Upper lobe of left lung (tissue), 6 donors: ENCODE data around the gene CMYA5. TPM values are rescaled to one million over a fixed set of nuclear protein-coding genes. Genes with fewer than 3 reads are reported as not detected.

Experiments
- ATAC-seq, 2 donors: fragments of 200-7000 bp; cut with Tn5 transposase; one replicate each; pipeline ENCODE4 v1.9.1; 2022; ENCODE audit warnings: mild to moderate bottlenecking in 2 of 2, moderate library complexity in 2 of 2; ENCODE audit not compliant: low FRiP score in 2 of 2
- DNase-seq, 2 donors: peaks; one replicate each; pipeline ENCODE4 v3.0.0-alpha.2; 2019 to 2020
- H3K27ac ChIP-seq, 4 donors: fragments of 200-600 bp; sonication (generic); one replicate each; pipeline ENCODE4 v1.5.1; 2016 to 2019
- H3K27me3 ChIP-seq, 4 donors: fragments of 200-600 bp; sonication (generic); one replicate each; pipeline ENCODE4 v1.5.1; 2017 to 2019
- H3K36me3 ChIP-seq, 4 donors: fragments of 200-600 bp; sonication (generic); one replicate each; pipeline ENCODE4 v1.5.1; 2016 to 2019
- H3K4me1 ChIP-seq, 4 donors: fragments of 200-600 bp; sonication (generic); one replicate each; pipeline ENCODE4 v1.5.1; 2018 to 2019
- H3K4me3 ChIP-seq, 4 donors: fragments of 200-600 bp; sonication (generic); one replicate each; pipeline ENCODE4 v1.5.1; 2017 to 2019; ENCODE audit warnings: mild to moderate bottlenecking in 2 of 4, moderate library complexity in 1 of 4
- H3K9me3 ChIP-seq, 4 donors: fragments of 200-600 bp; sonication (generic); one replicate each; pipeline ENCODE4 v1.5.1; 2018 to 2019
- EP300 ChIP-seq, 4 donors: sonication (generic); formaldehyde crosslinking; IDR thresholded peaks; one replicate each; pipeline ENCODE4 v1.5.1; 2017; ENCODE audit warnings: antibody characterized with exemption in 4 of 4, control low read depth in 2 of 4
- POLR2A ChIP-seq, 4 donors: fragments of 450-650 bp; IDR thresholded peaks; one replicate each; pipeline ENCODE4 v1.5.1; 2016 to 2017; ENCODE audit warnings: antibody characterized with exemption in 4 of 4, mild to moderate bottlenecking in 2 of 4
- POLR2AphosphoS5 ChIP-seq, 2 donors: sonication (generic); formaldehyde crosslinking; IDR thresholded peaks; one replicate each; pipeline ENCODE4 v1.5.1; 2017; ENCODE audit warnings: antibody characterized with exemption in 2 of 2
- WGBS, 2 donors: methylation state at CpG; one replicate each; pipeline ENCODE4 v1.1.5; 2017 to 2018; 5-methylcytosine and 5-hydroxymethylcytosine counted together
- total RNA-seq, 6 donors: library from RNA; depleted of rRNA in 4 of 6; stranded (reverse); fragments of >200 nt in 4 of 6; gene quantifications; one replicate each; pipeline versions ENCODE4 v1.1.0 to v1.2.1, GENCODE V29; 2016 to 2021
- TF ChIP-seq, protein P1 (sequence below), 6 experiments: fragments of 450-650 bp in 4 of 6; fragments of 200-600 bp in 2 of 6; sonication (generic) in 2 of 6; IDR thresholded peaks; one replicate each; pipeline ENCODE4 v1.5.1; 2016 to 2019; ENCODE audit warnings: antibody characterized with exemption in 6 of 6
- donor health status: DM: no; HTN: no; CAD: no; lungs with moderate emphysema.
- donor health status: DM: no; HTN: yes; CAD: no; lungs with severe emphysema.

CMYA5 gene
- total RNA-seq, 6 donors from 2014 or later = 0.77 to 12.6 (median 3.6) TPM

DNA sequence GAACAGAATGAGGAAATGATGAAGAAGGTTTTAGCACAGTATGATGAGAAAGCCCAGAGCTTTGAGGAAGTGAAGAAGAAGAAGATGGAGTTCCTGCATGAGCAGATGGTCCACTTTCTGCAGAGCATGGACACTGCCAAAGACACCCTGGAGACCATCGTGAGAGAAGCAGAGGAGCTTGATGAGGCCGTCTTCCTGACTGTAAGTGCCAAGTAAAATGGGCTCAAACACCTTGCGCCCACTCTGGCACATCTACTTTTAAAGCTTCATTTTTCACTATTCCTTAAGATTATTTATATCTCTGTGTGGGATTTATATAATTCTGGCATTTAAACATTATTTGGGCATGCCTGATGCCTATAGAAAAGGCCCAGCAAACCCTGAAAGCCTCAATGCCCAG is 55.6 kb downstream of the CMYA5 start:
- WGBS, 2 donors = 88 to 92% methylated on average over 3 of the region's 3 CpGs

DNA sequence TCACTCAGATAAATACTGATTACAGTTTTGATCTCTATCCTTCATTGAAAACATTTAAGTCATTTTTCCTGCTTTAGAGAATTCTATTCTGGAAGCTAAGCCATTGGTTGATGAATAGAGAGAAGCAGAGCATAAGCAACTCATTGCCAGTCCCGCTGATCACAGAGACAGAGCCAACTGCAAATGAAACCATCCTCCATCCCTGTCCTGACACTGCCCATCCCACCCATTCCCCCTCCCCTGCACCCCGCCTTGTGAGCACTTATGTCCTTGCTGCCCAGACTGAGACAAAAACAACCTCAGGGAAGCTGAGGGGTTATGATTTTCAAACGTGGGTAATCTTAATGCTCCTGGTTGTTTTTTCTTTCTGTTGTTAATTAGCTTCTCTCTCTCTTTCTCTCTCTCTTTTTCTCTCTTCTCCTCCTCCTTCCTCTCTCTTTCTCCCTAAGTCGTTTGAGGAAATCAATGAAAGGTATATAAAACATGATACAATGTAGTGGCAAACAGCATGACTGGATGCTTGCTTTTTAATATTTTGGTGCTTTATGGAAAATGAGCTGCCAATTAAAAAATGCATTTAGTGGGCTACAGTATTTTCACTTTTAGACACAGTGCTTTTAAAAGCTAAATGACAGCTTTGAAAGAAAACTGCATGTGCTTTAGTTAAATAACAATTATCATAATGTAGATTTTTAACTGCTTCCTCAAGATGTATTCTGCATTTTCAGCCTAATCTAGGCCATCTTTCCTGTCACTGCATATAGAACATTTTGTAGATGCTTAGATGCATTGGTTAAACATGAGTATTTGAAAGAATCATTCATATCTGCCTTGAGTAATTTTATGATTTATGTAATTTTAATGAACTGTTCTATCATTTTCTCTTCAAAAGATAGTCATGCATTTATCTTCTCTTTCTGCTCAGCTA is 57.3 kb downstream of the CMYA5 start:
- H3K27me3 ChIP-seq = no peaks in the 10 kb centered on the region
- no peaks in the 10 kb centered on the region for H3K36me3 ChIP-seq
- ATAC-seq = no peak
- TF ChIP-seq EP300 (IDR thresholded peaks at IDR 0.05) (no peak), POLR2AphosphoS5 (IDR thresholded peaks at IDR 0.05) (no peak), POLR2A (IDR thresholded peaks at IDR 0.05) (no peak)
- TF ChIP-seq, protein P1, sequence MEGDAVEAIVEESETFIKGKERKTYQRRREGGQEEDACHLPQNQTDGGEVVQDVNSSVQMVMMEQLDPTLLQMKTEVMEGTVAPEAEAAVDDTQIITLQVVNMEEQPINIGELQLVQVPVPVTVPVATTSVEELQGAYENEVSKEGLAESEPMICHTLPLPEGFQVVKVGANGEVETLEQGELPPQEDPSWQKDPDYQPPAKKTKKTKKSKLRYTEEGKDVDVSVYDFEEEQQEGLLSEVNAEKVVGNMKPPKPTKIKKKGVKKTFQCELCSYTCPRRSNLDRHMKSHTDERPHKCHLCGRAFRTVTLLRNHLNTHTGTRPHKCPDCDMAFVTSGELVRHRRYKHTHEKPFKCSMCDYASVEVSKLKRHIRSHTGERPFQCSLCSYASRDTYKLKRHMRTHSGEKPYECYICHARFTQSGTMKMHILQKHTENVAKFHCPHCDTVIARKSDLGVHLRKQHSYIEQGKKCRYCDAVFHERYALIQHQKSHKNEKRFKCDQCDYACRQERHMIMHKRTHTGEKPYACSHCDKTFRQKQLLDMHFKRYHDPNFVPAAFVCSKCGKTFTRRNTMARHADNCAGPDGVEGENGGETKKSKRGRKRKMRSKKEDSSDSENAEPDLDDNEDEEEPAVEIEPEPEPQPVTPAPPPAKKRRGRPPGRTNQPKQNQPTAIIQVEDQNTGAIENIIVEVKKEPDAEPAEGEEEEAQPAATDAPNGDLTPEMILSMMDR (IDR thresholded peaks at IDR 0.05) = no peak
- H3K27ac ChIP-seq = no peak overlapping the region
- 47 to 57% methylated on average over 4 of the region's 4 CpGs for WGBS, 2 donors
- DNase-seq = no peak
- no peak overlapping the region for H3K4me3 ChIP-seq
- no peaks in the 10 kb centered on the region for H3K9me3 ChIP-seq
- no peaks in the 10 kb centered on the region for H3K4me1 ChIP-seq

More for the DNA sequence above, 55.6 kb downstream of the CMYA5 start:
- H3K4me3 ChIP-seq = no peak overlapping the region
- TF ChIP-seq POLR2AphosphoS5 (IDR thresholded peaks at IDR 0.05) (no peak), POLR2A (IDR thresholded peaks at IDR 0.05) (no peak), EP300 (IDR thresholded peaks at IDR 0.05) (no peak)
- TF ChIP-seq, protein P1 (IDR thresholded peaks at IDR 0.05) = no peak
- H3K27ac ChIP-seq = no peak overlapping the region
- no peak for DNase-seq
- H3K4me1 ChIP-seq = no peaks in the 10 kb centered on the region
- no peaks in the 10 kb centered on the region for H3K36me3 ChIP-seq
- no peaks in the 10 kb centered on the region for H3K9me3 ChIP-seq
- ATAC-seq = no peak
- no peaks in the 10 kb centered on the region for H3K27me3 ChIP-seq

DNA sequence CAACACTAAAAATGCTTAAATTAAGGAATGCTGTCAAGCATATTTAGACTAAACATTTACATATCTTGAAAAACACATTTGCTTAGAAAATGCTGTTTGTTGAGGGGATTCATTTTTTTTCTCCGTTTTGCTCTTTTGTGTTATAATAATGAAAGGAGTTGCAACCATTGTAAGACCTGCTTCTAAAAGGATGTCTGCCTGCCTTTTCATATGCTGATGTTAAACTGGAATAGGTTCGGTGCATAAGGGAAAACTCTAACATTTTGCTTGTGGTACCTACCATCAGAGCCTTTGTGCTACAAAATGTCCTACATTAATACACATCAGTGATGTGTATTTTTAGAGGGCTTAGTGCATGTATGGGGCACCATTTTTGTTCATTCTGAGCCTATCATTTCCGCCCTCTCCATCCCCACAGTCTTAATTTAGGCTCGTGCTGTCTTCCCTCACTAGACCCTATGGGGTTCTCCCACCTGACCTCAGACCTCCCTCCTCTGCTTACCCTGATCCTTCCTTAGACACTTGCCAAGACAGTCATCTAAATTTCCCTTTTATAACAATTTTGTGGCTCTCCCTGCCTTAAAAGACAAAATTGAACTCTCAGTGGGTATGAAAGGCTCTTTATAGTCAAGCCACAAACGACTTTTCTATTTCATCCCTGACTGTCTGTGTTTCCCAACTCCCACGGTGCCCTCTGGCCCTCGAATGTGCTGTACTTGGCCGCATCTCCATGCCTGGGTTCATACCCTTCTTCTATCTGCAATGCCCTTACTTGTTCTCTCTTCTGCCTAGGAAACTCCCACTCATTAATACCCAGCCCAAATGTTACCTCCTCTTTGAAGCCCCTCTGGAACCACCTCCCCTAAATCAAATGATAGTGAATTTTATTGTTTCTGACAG is 61.2 kb downstream of the CMYA5 start:
- Histone ChIP-seq H3K4me1 (no peaks in the 10 kb centered on the region), H3K27me3 (no peaks in the 10 kb centered on the region), H3K9me3 (no peaks in the 10 kb centered on the region), H3K27ac (no peak overlapping the region), H3K4me3 (no peak overlapping the region), H3K36me3 (no peaks in the 10 kb centered on the region)
- 84 to 86% methylated on average over 8 of the region's 8 CpGs for WGBS, 2 donors
- TF ChIP-seq POLR2AphosphoS5 (IDR thresholded peaks at IDR 0.05) = no peak
- no peak for TF ChIP-seq EP300 (IDR thresholded peaks at IDR 0.05)
- TF ChIP-seq, protein P1 (IDR thresholded peaks at IDR 0.05) = no peak
- TF ChIP-seq POLR2A (IDR thresholded peaks at IDR 0.05) = no peak
- DNase-seq (no peak), ATAC-seq (no peak)

DNA sequence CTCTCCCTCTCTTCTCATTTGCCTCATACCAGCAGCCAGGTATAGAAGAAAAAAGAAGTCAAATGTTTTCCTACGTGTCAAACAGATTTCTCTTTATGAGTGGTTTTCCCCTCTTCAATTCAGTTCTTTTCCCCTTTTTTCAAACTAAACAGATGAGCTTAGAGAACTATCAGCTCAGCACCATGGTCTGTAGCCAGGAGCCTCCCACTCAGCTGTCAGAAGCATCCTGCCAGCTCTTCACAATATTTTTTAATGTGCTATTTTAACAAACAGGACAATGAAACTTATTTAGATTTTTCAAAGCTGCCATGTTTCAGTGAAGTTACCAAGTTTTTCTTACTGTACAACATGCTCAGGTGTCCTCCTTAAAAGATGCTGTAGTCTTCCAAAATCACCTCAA is 63.5 kb downstream of the CMYA5 start:
- no peak for TF ChIP-seq EP300 (IDR thresholded peaks at IDR 0.05)
- TF ChIP-seq POLR2AphosphoS5 (IDR thresholded peaks at IDR 0.05) = no peak
- TF ChIP-seq, protein P1 (IDR thresholded peaks at IDR 0.05) = no peak
- no peak for TF ChIP-seq POLR2A (IDR thresholded peaks at IDR 0.05)
- no peak for ATAC-seq

More for the DNA sequence above, 63.5 kb downstream of the CMYA5 start:
- Histone ChIP-seq H3K27me3 (no peaks in the 10 kb centered on the region), H3K4me1 (no peaks in the 10 kb centered on the region), H3K4me3 (no peak overlapping the region), H3K27ac (no peak overlapping the region), H3K9me3 (no peaks in the 10 kb centered on the region), H3K36me3 (no peaks in the 10 kb centered on the region)
- WGBS, 2 donors = 68 to 87% methylated on average over 1 of the region's 1 CpG
- no peak for DNase-seq
